Adrenal gland (tissue), 12 donors: ENCODE data around the gene HJV. TPM values are rescaled to one million over a fixed set of nuclear protein-coding genes. Genes with fewer than 3 reads are reported as not detected.
"Not testable (repeated sequence)": the region's sequence is repeated elsewhere in the genome, so short reads cannot be mapped to it uniquely, and the experiment has no call there.

ENCODE experiments used
- DNase-seq, 7 donors: peaks; one replicate each; pipeline ENCODE4 v3.0.0-alpha.2; 2019 to 2020
- H3K27ac ChIP-seq, 5 donors: fragments of 200-600 bp; sonication (generic) in 4 of 5; 1 replicate in 3 of 5; 2 replicates in 2 of 5; pipeline versions ENCODE4 v1.5.1 to v1.8.0; 2016 to 2020; ENCODE audit warnings: mild to moderate bottlenecking in 1 of 5
- H3K27me3 ChIP-seq: fragments of 200-600 bp; 2 replicates; pipeline ENCODE4 v1.8.0; 2021
- H3K36me3 ChIP-seq, 2 donors: fragments of 200-600 bp; replicated peaks in 1 of 2; 1 replicate in 1 of 2; 2 replicates in 1 of 2; pipeline versions ENCODE4 v1.5.1 to v1.8.0; 2018 to 2022
- H3K4me1 ChIP-seq, 2 donors: fragments of 200-600 bp; replicated peaks in 1 of 2; 1 replicate in 1 of 2; 2 replicates in 1 of 2; pipeline versions ENCODE4 v1.5.1 to v1.8.0; 2018 to 2021
- H3K4me3 ChIP-seq, 4 donors: fragments of 200-600 bp; sonication (generic) in 3 of 4; one replicate each; pipeline ENCODE4 v1.5.1; 2016 to 2018
- H3K9me3 ChIP-seq, 3 donors: fragments of 200-600 bp; sonication (generic) in 1 of 3; replicated peaks in 1 of 3; 1 replicate in 2 of 3; 2 replicates in 1 of 3; pipeline versions ENCODE4 v1.5.1 to v1.8.0; 2016 to 2021
- POLR2A ChIP-seq, 2 donors: fragments of 450-650 bp; IDR thresholded peaks; one replicate each; pipeline ENCODE4 v1.6.1; 2017; ENCODE audit warnings: antibody characterized with exemption in 2 of 2, mild to moderate bottlenecking in 2 of 2, moderate library complexity in 1 of 2
- WGBS, 4 donors: extraction: QIAGEN DNeasy Blood & Tissue Kit in 2 of 4; methylation state at CpG; one replicate each; pipeline versions ENCODE4 v1.1.5 to v1.1.7; 2013 to 2017; 5-methylcytosine and 5-hydroxymethylcytosine counted together
- intact Hi-C, 2 donors: fragments of 100-400 bp; cut with DNase I; formaldehyde crosslinking; loops; one replicate each; pipeline versions ENCODE4 v1.14.1 to v1.15.0; 2022 to 2023
- polyA plus RNA-seq, 3 donors: library from polyadenylated mRNA; stranded (reverse); fragments of 200-250 nt in 2 of 3; fragments of 350-450 nt in 1 of 3; fragmentation: Illumina TruSeq in 1 of 3; extraction: RNeasy Lipid Tissue Mini Kit (QIAGEN cat#74804) in 1 of 3; gene quantifications; one replicate each; pipeline ENCODE4 v1.2.3, GENCODE V29; 2013 to 2014
- total RNA-seq, 9 donors: library from RNA; depleted of rRNA in 4 of 9; stranded (reverse); fragments of >200 nt in 4 of 9; fragments of 120-200 nt in 1 of 9; fragmentation: NEBNext Ultra II Directional in 1 of 9; extraction: Animal tissue kit (Norgen Biotek cat#: 25700) in 1 of 9; gene quantifications; one replicate each; pipeline versions ENCODE4 v1.1.0 to v1.2.4, GENCODE V29; 2013 to 2023
- TF ChIP-seq, protein P1 (sequence below), 6 experiments: fragments of 450-650 bp in 4 of 6; fragments of 200-600 bp in 2 of 6; sonication (generic) in 1 of 6; IDR thresholded peaks; 1 replicate in 5 of 6; 2 replicates in 1 of 6; pipeline versions ENCODE4 v1.5.1 to v1.8.0; 2016 to 2021; ENCODE audit warnings: antibody characterized with exemption in 6 of 6, mild to moderate bottlenecking in 2 of 6, moderate library complexity in 1 of 6
- donor health status: healthy with polysubstance abuse.
- donor health status: Bipolar disorder and iron deficiency.
- donor health status: DM: yes; HTN: yes; CAD: no.
- donor health status: DM: no; HTN: no; CAD: no.
- donor health status: DM: no; HTN: no; CAD: no.
- donor health status: DM: yes; HTN: yes; CAD: no.

Gene HJV
- total and polyA plus RNA-seq, 12 donors: 0.07 to 1.7 (median 0.23) TPM; not detected in 4

DNA sequence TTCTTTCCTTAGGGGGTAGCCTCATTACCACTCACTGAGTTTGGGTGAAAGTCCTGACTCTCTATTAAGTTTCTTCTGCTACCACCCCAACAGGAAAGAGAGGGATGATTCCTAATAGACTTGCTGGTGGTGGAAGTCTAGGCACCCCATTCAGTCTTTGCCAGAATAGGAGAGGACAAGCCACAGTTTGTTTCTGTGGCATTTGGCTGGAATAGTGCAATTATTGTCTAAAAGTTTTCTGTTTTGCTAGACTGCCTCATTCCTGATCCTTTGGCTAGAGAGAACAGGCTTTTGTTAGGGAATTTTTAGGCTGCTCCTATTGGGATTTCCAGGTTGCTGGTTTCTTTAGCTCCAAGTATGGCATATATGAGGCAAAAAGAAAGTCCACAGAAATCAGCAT, 9.9 kb upstream of the HJV start:
- Histone ChIP-seq H3K9me3 (no peaks in the 10 kb centered on the region), H3K4me3 (no peak overlapping the region), H3K36me3 (no peaks in the 10 kb centered on the region), H3K4me1 (peaks cover 0 to 8% of the 10 kb centered on the region in 2 donors), H3K27me3 (no peaks in the 10 kb centered on the region), H3K27ac (no peak overlapping the region)
- intact Hi-C loops: loop anchor here in 1 of 2 donors (10.0 kb wide), 1 partner anchor 67 kb away; the partner anchor contains the start of genes ANKRD34A and POLR3GL
- TF ChIP-seq, protein P1, sequence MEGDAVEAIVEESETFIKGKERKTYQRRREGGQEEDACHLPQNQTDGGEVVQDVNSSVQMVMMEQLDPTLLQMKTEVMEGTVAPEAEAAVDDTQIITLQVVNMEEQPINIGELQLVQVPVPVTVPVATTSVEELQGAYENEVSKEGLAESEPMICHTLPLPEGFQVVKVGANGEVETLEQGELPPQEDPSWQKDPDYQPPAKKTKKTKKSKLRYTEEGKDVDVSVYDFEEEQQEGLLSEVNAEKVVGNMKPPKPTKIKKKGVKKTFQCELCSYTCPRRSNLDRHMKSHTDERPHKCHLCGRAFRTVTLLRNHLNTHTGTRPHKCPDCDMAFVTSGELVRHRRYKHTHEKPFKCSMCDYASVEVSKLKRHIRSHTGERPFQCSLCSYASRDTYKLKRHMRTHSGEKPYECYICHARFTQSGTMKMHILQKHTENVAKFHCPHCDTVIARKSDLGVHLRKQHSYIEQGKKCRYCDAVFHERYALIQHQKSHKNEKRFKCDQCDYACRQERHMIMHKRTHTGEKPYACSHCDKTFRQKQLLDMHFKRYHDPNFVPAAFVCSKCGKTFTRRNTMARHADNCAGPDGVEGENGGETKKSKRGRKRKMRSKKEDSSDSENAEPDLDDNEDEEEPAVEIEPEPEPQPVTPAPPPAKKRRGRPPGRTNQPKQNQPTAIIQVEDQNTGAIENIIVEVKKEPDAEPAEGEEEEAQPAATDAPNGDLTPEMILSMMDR (IDR thresholded peaks at IDR 0.05): no peak
- no peak for TF ChIP-seq POLR2A (IDR thresholded peaks at IDR 0.05)
- no peak for DNase-seq

DNA sequence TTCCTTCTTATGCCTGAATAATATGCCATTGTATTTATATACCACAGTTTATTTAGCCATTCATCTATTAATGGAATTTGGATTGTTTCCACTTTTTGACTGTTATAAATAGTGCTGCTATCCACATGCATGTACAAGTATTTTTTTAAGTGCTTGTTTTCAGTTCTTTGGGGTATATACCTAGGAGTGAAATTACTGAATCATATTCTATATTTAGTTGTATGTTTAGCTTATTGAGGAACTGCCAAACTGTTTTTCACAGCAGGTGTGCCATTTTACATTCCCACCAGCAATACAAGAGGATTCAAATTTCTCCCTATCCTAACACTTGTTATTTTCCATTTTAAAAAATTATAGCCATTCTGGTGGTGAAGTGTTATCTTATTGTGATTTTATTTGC, 7.6 kb upstream of the HJV start:
- TF ChIP-seq POLR2A (IDR thresholded peaks at IDR 0.05): no peak
- TF ChIP-seq, protein P1 (IDR thresholded peaks at IDR 0.05): no peak

DNA sequence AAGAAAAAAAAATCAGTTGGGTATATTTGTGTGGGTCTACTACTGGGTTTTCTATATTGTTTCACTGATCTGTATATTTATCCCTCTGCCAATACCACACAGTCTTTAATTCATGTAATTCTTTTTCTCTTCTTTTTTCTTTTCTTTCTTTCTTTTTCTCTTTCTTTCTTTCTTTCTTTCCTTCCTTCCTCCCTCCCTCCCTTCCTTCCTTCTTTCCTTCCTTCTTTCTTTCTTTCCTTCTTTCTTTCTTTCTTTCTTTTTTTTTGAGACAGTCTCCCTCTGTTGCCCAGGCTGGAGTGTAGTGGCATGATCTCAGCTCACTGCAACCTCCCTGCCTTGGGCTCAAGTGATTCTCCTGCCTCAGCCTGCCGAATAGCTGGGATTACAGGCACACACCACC, 5.1 kb upstream of the HJV start:
- DNase-seq, intact Hi-C loops, H3K36me3 ChIP-seq, H3K27me3 ChIP-seq, H3K4me1 ChIP-seq, H3K4me3 ChIP-seq, H3K27ac ChIP-seq, H3K9me3 ChIP-seq: not testable (repeated sequence)
- WGBS, 4 donors: 60 to 79% (median 72%) methylated on average over 1 of the region's 1 CpG

More for the DNA sequence above, 7.6 kb upstream of the HJV start:
- Histone ChIP-seq H3K27me3 (no peaks in the 10 kb centered on the region), H3K9me3 (no peaks in the 10 kb centered on the region), H3K4me1 (no peaks in the 10 kb centered on the region), H3K4me3 (no peak overlapping the region), H3K36me3 (no peaks in the 10 kb centered on the region), H3K27ac (no peak overlapping the region)
- intact Hi-C loops: no loop called here
- no peak for DNase-seq

DNA sequence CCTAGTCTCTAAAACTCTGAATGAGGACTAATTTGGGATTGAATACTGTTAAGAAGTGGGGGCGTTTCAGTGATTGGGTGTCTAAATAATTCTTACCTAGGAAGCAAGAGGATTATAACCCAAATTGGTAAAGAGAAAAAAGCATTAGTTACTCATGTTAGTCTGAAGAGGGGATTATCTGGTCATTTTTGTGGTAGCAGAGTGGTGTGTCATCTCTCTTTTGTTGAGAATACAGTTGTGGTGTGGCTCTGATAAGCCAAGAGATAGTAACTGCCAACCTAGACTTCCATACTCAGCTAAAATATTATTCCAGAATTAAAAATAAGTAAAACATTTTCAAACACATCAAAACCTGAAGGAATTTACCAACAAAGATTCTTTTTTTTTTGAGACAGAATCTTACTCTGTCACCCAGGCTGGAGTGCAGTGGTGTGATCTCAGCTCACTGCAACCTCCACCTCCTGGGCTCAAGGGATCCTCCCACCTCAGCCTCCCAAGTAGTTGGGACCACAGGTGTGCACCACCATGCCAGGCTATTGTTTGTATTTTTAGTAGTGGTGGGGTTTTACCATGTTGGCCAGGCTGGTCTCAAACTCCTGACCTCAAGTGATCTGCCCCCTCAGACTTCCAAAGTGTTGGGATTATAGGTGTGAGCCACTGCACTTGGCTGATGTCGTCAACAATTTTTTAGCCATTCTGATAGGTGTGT, 4.4 kb upstream of the HJV start:
- DNase-seq, intact Hi-C loops, H3K27me3 ChIP-seq: not testable (repeated sequence)

DNA sequence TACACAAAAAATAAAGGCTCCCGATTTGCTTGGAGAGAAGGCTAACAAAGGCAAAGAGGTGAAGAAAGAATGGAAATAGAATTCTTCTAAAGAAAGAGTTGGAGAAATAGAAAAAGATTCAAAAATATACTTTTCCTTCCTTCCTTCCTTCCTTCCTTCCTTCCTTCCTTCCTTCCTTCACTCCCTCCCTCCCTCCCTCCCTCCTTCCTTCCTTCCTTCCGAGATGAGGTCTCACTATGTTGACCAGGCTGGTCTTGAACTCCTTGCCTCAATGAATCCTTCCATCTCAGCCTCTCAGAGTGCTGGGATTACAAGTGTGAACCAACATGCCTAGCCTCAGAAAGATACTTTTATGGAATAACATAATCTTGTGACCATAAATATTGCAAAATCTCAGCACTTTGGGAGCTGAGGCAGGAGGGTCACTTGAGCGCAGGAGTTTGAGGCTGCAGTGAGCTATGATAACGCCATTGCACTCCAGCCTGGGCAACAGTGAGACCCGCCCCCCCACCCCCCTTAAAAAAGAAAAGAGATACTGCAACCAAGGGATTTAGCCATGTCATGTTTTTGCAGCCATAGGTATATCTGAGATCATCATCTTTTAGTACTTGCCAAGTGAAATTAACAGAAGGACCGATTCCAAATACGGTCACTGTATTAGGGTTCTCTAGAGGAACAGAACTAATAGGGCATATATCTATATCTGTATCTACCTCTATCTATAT, 1.0 kb upstream of the HJV start:
- no peak for TF ChIP-seq POLR2A (IDR thresholded peaks at IDR 0.05)
- TF ChIP-seq, protein P1 (IDR thresholded peaks at IDR 0.05): no peak
- 72 to 82% (median 78%) methylated on average over 7 of the region's 7 CpGs for WGBS, 4 donors
- Histone ChIP-seq H3K36me3 (no peaks in the 10 kb centered on the region), H3K4me1 (no peaks in the 10 kb centered on the region), H3K9me3 (no peaks in the 10 kb centered on the region), H3K27ac (no peak overlapping the region), H3K27me3 (peaks cover 15% of the 10 kb centered on the region), H3K4me3 (no peak overlapping the region)
- no peak for DNase-seq
- intact Hi-C loops: no loop called here

More for the DNA sequence above, 4.4 kb upstream of the HJV start:
- not testable (repeated sequence) for H3K4me3 ChIP-seq, H3K27ac ChIP-seq, H3K4me1 ChIP-seq, H3K9me3 ChIP-seq, H3K36me3 ChIP-seq
- 78 to 90% (median 82%) methylated on average over 2 of the region's 2 CpGs for WGBS, 4 donors
